Ascending aorta (tissue), 2 donors: ENCODE results near the gene ERP44. TPM values are rescaled to one million over a fixed set of nuclear protein-coding genes. Genes with fewer than 3 reads are reported as not detected.
"Not testable (repeated sequence)": the region's sequence is repeated elsewhere in the genome, so short reads cannot be mapped to it uniquely, and the experiment has no call there.

ENCODE experiments used
- DNase-seq, 2 donors: peaks; one replicate each; pipeline ENCODE4 v3.0.0-alpha.2; 2019; ENCODE audit warnings: low spot score in 2 of 2
- H3K27ac ChIP-seq, 2 donors: fragments of 200-600 bp; sonication (generic); one replicate each; pipeline ENCODE4 v1.5.1; 2016 to 2017; ENCODE audit warnings: mild to moderate bottlenecking in 1 of 2
- H3K27me3 ChIP-seq: fragments of 200-600 bp; sonication (generic); one replicate; pipeline ENCODE4 v1.5.1; 2017
- H3K36me3 ChIP-seq, 2 donors: fragments of 200-600 bp; sonication (generic); one replicate each; pipeline ENCODE4 v1.5.1; 2016
- H3K4me1 ChIP-seq, 2 donors: fragments of 200-600 bp; sonication (generic); one replicate each; pipeline ENCODE4 v1.5.1; 2016 to 2017; ENCODE audit warnings: mild to moderate bottlenecking in 1 of 2
- H3K4me3 ChIP-seq, 2 donors: fragments of 200-600 bp; sonication (generic); one replicate each; pipeline ENCODE4 v1.5.1; 2016 to 2017; ENCODE audit warnings: mild to moderate bottlenecking in 1 of 2
- H3K9me3 ChIP-seq, 2 donors: fragments of 200-600 bp; sonication (generic); one replicate each; pipeline ENCODE4 v1.5.1; 2016
- intact Hi-C: fragments of 100-400 bp; cut with DNase I; formaldehyde crosslinking; loops from one replicate; pipeline ENCODE4 v1.15.1; 2023
- total RNA-seq: library from RNA; depleted of rRNA; stranded (reverse); fragments of >200 nt; gene quantifications from one replicate; pipeline ENCODE4 v1.1.0, GENCODE V29; 2016
- TF ChIP-seq, protein P1 (sequence below), 3 experiments: fragments of 200-600 bp in 2 of 3; fragments of 450-650 bp in 1 of 3; sonication (generic) in 2 of 3; IDR thresholded peaks; one replicate each; pipeline ENCODE4 v1.5.1; 2016 to 2019; ENCODE audit warnings: antibody characterized with exemption in 3 of 3, mild to moderate bottlenecking in 1 of 3, moderate library complexity in 1 of 3

The ERP44 gene
- total RNA-seq, 1 donor from 2014 or later = 10.7 TPM

DNA sequence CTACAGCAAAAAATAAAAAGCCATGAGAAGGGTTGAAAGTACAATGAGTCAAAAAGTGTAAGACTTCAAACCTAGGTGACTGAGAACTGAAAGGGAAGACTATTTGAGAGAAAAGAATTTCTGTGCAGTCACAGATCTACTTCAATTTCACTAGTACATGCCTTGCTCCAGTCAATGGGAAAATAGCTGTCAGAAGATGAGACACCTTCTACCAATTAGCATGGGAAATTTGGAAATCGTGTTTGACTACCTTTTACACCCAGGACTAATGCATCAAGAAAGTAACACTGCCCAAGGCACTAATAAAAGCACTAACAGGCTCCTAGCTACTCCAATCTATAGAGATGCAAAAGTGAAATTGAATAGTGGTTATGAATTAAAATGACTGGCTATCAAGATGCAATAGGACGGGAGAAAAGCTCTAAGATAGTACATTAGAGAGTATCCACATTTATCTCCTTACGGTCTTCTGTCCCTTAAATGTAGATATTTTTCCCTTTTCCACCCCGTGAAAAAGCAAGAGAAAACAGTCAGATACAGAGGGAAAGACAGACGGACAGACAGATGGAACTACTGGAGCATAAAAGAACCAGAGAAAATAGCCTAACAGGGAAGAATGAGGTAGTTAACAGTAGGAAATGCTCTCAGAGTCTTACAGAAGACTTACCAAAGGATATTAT lies 15.2 kb downstream of the ERP44 start:
- no peaks in the 10 kb centered on the region for H3K9me3 ChIP-seq
- TF ChIP-seq, protein P1, sequence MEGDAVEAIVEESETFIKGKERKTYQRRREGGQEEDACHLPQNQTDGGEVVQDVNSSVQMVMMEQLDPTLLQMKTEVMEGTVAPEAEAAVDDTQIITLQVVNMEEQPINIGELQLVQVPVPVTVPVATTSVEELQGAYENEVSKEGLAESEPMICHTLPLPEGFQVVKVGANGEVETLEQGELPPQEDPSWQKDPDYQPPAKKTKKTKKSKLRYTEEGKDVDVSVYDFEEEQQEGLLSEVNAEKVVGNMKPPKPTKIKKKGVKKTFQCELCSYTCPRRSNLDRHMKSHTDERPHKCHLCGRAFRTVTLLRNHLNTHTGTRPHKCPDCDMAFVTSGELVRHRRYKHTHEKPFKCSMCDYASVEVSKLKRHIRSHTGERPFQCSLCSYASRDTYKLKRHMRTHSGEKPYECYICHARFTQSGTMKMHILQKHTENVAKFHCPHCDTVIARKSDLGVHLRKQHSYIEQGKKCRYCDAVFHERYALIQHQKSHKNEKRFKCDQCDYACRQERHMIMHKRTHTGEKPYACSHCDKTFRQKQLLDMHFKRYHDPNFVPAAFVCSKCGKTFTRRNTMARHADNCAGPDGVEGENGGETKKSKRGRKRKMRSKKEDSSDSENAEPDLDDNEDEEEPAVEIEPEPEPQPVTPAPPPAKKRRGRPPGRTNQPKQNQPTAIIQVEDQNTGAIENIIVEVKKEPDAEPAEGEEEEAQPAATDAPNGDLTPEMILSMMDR (IDR thresholded peaks at IDR 0.05) = no peak
- H3K27me3 ChIP-seq = no peaks in the 10 kb centered on the region
- intact Hi-C loops = no loop called here
- H3K27ac ChIP-seq = no peak overlapping the region
- no peak overlapping the region for H3K4me3 ChIP-seq
- H3K4me1 ChIP-seq = peaks cover 0 to 8% of the 10 kb centered on the region in 2 donors
- no peaks in the 10 kb centered on the region for H3K36me3 ChIP-seq
- no peak for DNase-seq

DNA sequence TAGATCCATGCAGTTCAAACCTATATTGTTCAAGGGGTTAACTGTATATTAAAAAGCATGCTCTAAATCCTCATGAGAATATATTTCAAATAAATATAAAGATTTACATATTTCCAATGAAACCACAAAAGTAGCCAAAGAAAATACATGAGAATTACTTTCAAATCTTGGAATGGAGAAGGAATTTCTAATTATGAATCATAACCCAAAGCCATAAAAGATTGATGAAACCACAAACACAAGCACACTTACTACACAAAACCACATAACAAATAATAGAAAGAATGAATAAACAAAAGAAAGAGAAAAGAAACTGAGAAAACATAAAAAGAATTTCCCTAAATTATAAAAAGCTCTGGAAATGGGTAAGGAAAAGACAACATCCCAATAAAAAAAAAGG lies 16.0 kb downstream of the ERP44 start:
- H3K36me3 ChIP-seq = no peaks in the 10 kb centered on the region
- TF ChIP-seq, protein P1 (IDR thresholded peaks at IDR 0.05) = no peak
- peaks cover 0 to 8% of the 10 kb centered on the region in 2 donors for H3K4me1 ChIP-seq
- no peak overlapping the region for H3K4me3 ChIP-seq
- no peaks in the 10 kb centered on the region for H3K27me3 ChIP-seq
- intact Hi-C loops = no loop called here
- H3K9me3 ChIP-seq = no peaks in the 10 kb centered on the region
- DNase-seq = no peak
- H3K27ac ChIP-seq = no peak overlapping the region

DNA sequence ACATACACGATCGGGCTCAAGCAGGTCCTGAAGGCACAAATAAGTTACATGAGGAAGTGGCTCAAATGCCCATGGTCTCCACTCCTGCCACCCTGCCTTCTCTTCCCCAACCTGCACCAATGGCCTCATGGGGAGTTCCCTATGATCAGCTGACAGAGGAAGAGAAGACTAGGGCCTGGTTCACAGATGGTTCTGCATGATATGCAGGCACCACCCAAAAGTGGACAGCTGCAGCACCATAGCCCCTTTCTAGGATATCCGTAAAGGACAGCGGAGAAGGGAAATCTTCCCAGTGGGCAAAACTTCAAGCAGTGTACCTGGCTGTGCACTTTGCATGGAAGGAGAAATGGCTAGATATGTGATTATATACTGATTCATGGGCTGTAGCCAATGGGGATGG lies 22.5 kb downstream of the ERP44 start:
- H3K27me3 ChIP-seq, intact Hi-C loops: not testable (repeated sequence)

DNA sequence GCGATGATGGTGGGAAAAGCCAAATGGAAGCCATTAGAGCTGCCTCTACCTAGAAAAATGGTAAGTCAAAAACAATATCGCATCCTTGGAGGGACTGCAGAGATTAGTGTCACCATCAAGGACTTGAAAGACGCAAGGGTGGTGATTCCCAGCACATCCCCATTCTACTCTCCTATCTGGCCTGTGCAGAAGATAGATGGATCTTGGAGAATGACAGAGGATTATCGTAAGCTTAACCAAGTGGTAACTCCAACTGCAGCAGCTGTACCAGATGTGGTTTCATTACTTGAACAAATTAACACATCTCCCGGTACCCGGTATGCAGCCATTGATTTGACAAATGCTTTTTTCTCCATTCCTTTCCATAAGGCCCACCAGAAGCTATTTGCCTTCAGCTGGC lies 23.8 kb downstream of the ERP44 start:
- TF ChIP-seq, protein P1 (IDR thresholded peaks at IDR 0.05) = no peak
- H3K36me3 ChIP-seq = no peaks in the 10 kb centered on the region
- no peak overlapping the region for H3K27ac ChIP-seq
- H3K27me3 ChIP-seq = no peaks in the 10 kb centered on the region
- H3K4me3 ChIP-seq = no peak overlapping the region
- no peak for DNase-seq
- H3K9me3 ChIP-seq = no peaks in the 10 kb centered on the region
- no peaks in the 10 kb centered on the region for H3K4me1 ChIP-seq
- intact Hi-C loops = no loop called here

More for the DNA sequence above, 22.5 kb downstream of the ERP44 start:
- not testable (repeated sequence) for H3K4me1 ChIP-seq, H3K4me3 ChIP-seq, H3K9me3 ChIP-seq, H3K27ac ChIP-seq, DNase-seq, H3K36me3 ChIP-seq

DNA sequence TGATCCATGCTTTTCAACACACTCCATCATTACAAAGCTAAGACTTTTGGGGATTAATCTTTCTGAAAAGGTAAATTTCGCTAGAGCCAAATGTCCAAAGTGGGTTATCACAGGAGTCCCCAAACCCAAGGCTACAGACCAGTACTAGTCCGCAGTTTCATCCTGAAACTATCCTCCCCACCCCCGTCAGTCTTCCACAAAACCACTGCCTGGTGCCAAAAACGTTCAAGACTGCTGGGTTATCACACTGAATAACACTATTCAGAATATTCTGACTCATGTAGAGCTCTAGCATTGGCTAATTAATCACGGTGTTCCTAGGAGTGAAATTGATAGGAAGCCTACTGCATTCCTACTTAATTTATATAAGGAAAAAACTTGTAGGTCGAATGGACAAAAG lies 24.7 kb downstream of the ERP44 start:
- Histone ChIP-seq H3K36me3 (no peaks in the 10 kb centered on the region), H3K27ac (no peak overlapping the region), H3K4me3 (no peak overlapping the region), H3K9me3 (no peaks in the 10 kb centered on the region), H3K4me1 (no peaks in the 10 kb centered on the region), H3K27me3 (no peaks in the 10 kb centered on the region)
- intact Hi-C loops = no loop called here
- DNase-seq = no peak
- TF ChIP-seq, protein P1 (IDR thresholded peaks at IDR 0.05) = no peak

DNA sequence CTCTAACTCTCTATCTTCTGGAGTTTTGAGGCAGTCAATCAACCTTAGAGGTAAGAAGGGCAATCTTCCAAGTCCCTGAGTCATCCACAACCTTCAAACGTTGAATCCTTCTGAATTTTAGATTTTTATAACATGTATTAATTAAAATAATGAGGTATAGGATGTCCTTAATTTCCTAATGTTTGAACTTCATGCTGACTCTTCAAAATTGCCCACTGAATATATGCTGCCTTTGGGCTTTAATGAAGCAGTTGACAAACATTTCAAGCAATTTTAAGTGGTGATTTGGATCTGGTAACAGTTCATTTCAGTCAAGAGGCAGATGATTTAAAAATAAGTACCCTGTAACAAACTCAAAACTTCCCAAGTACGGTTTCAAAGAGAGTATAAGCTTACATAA lies 26.0 kb downstream of the ERP44 start:
- Histone ChIP-seq H3K27me3 (no peaks in the 10 kb centered on the region), H3K4me1 (no peaks in the 10 kb centered on the region), H3K27ac (no peak overlapping the region), H3K36me3 (no peaks in the 10 kb centered on the region), H3K9me3 (no peaks in the 10 kb centered on the region), H3K4me3 (no peak overlapping the region)
- DNase-seq = no peak
- intact Hi-C loops = no loop called here
- TF ChIP-seq, protein P1 (IDR thresholded peaks at IDR 0.05) = no peak
